Measurements from ENCODE around the gene SCUBE2.

GRCh38 chr11:9013373-9013772 lies 78.0 kb downstream of the SCUBE2 start:
- TF ChIP-seq KLF16 (tag by site-specific recombination; IDR thresholded peaks at IDR 0.05) = no peak
- TF ChIP-seq ZNF785 (tag by site-specific recombination; IDR thresholded peaks at IDR 0.05) = no peak
- TF ChIP-seq CTCF (tag by site-specific recombination; IDR thresholded peaks at IDR 0.05) = no peak
- TF ChIP-seq YY1 (tag by site-specific recombination; IDR thresholded peaks at IDR 0.05) = no peak
